ENCODE results near the gene HDAC4.

The HDAC4 gene

DNA sequence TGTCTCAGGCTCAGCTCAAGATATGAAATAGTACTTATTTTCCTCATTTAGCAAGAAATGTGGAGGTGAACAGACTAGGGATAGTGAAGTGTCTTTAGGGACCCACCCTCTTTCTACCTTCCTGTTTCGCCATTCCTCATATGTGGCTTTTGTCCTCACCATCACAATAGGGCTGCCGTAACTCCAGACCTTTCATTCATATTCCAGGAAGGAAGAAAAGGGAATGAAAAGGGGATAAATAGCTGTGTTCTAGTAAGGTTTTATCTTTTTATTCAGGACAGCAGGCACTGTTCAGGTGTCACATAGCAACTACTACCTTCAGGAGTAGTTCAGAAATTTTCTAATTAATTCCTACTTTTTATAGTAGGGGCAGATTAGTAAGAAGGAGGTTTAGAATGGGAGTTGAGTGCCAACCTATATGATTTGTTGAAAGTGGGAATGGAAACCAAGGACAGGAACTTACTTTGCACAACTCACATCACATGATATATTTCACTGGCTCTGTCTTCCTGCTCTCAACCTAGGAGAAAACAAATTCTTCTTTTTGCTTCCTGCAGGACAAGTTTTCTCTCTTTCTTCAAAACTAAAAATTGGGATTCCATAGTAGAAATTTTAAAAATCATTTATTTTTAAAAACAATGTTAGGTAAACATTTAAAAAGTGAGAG is 36.0 kb upstream of the HDAC4 start:
- no peak for TF ChIP-seq GATA2 (IDR thresholded peaks at IDR 0.05; ENCODE audit: low read depth, low read length)
- TF ChIP-seq GATA3 (IDR thresholded peaks at IDR 0.05; ENCODE audit: low read depth, low read length) = no peak

DNA sequence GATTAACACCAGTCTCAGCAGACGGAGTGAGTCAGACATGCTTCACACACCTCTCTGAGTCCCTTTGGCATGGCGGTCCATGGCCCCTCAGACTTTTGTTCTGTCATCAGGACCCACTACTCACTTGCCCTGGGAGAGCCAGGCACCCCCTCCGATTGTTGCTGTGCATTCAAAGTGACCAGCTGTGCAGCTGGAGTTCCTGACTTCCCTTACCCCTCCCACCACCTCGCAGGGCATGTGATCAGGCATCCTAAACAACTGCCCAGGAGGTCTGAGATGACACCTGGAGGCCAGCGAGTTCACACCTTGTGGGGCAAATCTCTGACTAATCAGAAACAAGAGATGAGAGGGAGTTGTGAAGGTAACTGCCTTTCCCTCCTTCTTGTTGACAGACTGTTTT is 35.3 kb upstream of the HDAC4 start:
- TF ChIP-seq GATA2 (IDR thresholded peaks at IDR 0.05; ENCODE audit: low read depth, low read length) = no peak
- no peak for TF ChIP-seq GATA3 (IDR thresholded peaks at IDR 0.05; ENCODE audit: low read depth, low read length)

DNA sequence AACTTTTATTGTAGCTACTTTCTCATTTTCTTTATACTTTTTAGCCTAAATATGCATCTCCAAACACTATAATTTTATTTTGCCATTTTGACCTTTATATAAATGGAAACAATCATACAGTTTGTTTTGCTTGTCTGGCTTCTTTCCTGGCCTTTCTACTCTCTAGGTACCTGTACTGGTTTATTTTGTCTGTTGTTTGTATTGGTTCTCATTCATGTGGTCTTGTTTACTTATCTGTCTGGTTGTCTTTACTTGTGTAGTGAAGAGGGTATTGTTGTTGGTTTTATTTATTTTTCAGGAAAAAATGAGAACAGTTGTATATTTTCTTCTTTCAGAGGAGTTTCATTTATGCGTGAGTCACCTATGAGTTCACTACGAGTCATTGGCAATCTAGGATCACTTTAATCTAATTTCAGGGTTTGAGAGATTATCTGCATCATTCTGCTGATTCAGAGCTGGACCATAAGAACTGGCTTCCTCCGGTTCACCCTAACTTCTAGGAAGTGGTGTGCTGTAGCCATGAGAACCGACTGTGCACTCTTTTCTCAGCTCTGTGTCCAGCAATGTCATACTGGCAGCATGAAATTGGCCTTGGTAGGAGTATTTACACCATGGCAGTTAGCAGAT is 33.1 kb upstream of the HDAC4 start:
- TF ChIP-seq GATA2 (IDR thresholded peaks at IDR 0.05; ENCODE audit: low read depth, low read length) = no peak
- TF ChIP-seq GATA3 (IDR thresholded peaks at IDR 0.05; ENCODE audit: low read depth, low read length) = no peak

DNA sequence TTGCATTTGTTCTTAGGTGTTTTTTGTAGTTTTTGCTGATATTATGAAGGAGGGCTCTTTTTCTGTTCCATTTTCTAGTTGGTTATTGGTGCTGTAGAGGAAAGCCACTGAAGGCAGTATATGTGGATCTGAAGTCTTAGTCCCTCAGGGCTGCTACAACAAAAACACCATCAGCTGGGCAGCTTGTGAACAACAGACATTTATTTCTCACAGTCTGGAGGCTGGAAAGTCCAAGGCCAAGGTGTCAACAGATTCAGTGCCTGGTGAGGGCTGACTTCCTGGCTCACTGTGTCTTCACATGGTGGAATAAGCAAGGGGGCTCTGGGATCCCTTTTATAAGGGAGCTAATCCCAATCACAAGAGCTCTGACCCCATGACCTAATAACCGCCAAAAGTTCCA is 31.4 kb upstream of the HDAC4 start:
- TF ChIP-seq GATA2 (IDR thresholded peaks at IDR 0.05; ENCODE audit: low read depth, low read length) = no peak
- no peak for TF ChIP-seq GATA3 (IDR thresholded peaks at IDR 0.05; ENCODE audit: low read depth, low read length)

DNA sequence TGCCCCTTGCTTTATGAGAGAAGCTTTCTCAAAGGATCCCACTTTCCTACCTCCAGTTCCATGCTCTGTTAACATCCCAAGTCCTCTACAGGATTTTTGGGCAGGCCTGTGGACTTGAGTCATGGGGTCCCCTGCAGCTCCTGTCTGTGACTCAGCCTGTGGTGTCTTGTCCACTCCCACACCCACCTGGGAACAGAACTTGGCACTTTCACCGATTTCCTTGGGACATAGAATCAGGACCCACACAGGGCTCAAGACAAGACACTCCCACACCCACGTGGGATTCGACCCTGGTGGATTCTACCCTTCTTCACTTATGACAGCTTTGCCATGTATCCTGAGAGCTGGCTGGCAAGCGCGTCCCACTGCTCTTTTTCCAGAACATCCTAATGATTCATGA is 30.7 kb upstream of the HDAC4 start:
- TF ChIP-seq GATA2 (IDR thresholded peaks at IDR 0.05; ENCODE audit: low read depth, low read length) (no peak), GATA3 (IDR thresholded peaks at IDR 0.05; ENCODE audit: low read depth, low read length) (no peak)

DNA sequence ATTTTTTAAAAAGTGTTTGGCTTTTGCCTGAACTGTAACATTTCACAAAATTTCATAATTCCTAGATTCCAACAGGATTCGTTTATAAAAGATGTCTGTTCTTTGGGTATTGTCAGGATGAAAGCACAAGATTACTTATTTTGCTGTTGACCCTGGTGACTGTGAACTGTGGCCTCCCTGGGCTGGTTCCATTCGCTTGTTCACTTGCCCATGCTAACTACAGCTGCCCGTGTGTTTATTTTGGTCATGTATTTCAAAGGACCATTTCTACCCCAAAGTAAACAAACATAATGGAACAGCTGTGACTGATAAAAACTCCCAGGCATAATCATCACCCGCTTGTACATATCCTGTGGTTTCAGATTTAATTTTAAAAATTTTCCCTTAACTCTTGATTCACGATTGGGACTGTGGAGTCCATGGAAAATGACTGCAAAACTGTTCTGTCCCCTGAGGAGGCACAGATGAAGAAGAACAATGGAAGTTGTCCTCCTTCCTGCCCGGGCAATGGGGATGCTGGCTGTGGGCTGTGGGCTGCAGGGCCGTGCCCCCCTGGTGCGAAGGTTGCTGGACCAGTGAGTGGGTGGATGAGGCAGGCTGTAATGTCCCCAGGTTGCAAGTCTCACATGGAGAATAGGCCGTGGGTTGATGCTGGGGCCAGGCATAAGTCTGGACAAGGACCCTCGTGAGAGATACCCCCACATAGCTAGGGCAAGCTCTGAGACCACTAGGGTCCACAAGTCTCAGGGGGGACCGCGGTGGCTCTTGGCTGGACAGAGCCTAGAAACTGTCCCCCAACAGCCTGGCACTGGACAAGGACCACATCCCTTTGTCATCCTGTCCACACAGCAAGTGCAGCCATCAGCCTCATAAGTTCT is 28.9 kb upstream of the HDAC4 start:
- TF ChIP-seq GATA3 (IDR thresholded peaks at IDR 0.05; ENCODE audit: low read depth, low read length) (no peak), GATA2 (IDR thresholded peaks at IDR 0.05; ENCODE audit: low read depth, low read length) (no peak)

DNA sequence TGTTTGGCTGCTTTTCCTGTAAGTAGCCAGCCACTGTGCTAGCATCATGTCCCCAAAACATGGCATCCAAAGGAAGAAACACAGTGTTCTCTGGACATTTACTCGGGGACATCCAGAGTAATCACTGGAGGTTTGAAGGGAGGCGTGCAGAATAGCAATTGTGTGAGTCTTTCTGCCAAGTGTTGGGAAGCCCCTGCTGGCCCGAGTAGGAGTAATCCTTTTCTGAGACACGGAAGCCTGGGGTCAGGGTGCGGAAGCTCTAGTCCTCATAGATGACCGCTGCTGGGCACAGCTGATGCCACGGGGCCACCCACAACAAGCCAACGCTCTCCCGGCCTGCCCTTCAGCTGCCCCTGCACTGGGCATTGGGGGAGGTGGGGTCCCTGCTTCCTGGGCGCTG is 24.8 kb upstream of the HDAC4 start:
- no peak for TF ChIP-seq GATA2 (IDR thresholded peaks at IDR 0.05; ENCODE audit: low read depth, low read length)
- no peak for TF ChIP-seq GATA3 (IDR thresholded peaks at IDR 0.05; ENCODE audit: low read depth, low read length)

DNA sequence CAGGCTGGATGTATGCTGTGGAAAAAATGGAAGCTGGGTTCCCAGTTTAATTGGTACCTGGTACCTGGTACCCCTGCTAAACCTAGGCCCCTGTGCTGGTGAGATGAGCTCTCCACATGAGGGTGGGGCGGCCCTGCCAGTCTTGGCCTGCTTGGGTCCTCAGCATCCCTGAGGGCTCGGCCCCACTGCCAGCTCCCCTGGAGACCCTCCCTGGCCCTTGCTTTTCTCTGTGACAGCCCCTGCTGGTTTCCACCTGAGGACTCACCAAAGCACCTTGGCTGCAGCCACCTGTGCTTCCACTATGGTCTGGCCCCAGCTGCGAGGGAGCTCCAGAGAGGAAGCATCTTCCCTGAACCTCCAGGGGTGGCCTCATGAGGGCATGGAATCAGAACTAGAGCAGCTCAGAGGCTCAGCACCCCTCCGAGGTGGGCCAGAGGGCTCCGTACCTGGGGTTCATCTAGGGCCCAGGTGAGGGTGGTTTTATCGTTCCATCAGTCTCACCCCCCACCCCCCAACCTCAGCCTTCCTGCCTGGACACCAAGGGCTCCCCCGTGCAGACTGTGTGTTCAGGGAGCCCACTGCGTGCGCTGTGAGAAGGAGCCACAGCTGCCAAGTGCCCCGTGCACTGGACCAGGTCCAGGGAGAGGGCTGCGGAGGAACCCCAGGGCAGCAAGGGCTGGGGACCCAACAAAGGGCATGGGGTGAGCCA is 23.7 kb upstream of the HDAC4 start:
- TF ChIP-seq GATA2 (IDR thresholded peaks at IDR 0.05; ENCODE audit: low read depth, low read length) = no peak
- TF ChIP-seq GATA3 (IDR thresholded peaks at IDR 0.05; ENCODE audit: low read depth, low read length) = no peak

DNA sequence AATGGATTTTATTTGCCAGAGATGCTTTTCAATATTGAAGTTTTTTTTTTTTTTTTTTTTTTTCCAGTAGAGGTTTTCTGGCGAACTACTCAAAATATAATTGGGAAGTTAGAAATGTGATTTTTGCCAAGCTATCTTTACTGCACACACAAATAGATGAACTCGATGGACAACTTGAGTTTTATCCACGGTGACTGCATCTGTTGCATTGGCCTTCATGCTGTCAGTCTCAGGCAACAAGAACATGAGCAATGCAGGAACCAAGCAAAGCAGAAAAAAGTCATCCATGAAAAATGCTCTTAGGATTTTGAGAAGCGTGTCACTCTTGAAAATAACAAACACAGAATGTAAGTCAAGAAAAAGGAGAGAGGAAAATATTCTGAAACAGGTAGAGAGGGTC is 22.7 kb upstream of the HDAC4 start:
- TF ChIP-seq GATA2 (IDR thresholded peaks at IDR 0.05; ENCODE audit: low read depth, low read length) (no peak), GATA3 (IDR thresholded peaks at IDR 0.05; ENCODE audit: low read depth, low read length) (no peak)

DNA sequence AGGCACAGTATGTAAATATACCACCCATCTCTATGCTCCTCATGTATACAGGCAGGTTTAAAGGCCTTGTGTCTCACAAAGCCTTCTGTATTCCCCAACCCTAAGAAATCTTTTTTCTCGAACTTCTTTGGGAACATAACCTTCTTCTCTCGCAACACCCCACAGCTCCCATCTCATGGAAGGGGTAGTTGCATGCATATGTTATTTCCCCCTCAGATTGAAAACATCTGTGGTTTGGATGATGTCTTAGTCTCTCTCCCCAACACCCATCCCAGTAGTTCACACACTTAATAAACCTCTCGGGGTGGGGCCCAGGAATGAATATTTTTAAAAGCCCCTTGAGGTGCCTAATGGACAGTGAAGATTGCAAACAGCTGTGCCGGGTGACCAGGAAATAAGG is 21.0 kb upstream of the HDAC4 start:
- TF ChIP-seq GATA2 (IDR thresholded peaks at IDR 0.05; ENCODE audit: low read depth, low read length) (no peak), GATA3 (IDR thresholded peaks at IDR 0.05; ENCODE audit: low read depth, low read length) (no peak)

DNA sequence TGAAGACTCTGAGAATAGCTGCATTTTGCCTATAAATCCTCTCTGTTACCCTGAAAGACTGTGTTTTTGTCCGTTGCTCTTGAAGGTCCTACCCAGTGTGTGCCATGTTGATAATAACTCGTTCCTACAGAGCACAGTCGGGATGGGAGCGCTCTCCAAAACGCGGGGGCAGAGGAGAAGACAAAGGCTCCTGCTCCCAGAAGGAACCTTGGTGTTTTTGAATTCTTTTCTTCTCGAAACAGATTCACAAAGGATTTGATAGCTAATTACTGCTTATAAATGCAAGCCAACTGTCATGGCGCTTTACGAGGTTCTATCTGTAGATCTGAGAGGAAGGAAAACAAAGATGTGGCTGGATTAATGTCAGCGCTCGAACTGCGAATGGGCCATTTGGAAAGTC is 19.3 kb upstream of the HDAC4 start:
- no peak for TF ChIP-seq GATA2 (IDR thresholded peaks at IDR 0.05; ENCODE audit: low read depth, low read length)
- TF ChIP-seq GATA3 (IDR thresholded peaks at IDR 0.05; ENCODE audit: low read depth, low read length) = no peak

DNA sequence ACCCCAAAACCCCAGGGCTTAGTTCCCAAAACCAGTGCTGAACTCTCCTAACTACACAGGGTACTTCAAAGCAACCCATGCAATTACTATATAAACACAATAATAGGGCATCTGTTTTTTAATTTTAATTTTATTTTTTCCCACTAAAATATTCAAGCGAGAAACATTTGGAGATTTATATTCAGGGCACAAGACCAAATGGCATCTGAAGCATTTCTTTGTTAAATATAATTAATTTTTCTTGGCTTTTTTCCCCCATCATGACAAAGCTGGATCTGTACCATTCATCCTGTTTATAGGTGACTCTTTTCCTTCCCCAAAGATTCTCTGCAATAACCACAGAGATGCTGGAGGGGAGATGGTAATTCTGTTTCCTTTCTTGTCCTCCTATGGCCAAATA is 18.1 kb upstream of the HDAC4 start:
- no peak for TF ChIP-seq GATA3 (IDR thresholded peaks at IDR 0.05; ENCODE audit: low read depth, low read length)
- no peak for TF ChIP-seq GATA2 (IDR thresholded peaks at IDR 0.05; ENCODE audit: low read depth, low read length)

DNA sequence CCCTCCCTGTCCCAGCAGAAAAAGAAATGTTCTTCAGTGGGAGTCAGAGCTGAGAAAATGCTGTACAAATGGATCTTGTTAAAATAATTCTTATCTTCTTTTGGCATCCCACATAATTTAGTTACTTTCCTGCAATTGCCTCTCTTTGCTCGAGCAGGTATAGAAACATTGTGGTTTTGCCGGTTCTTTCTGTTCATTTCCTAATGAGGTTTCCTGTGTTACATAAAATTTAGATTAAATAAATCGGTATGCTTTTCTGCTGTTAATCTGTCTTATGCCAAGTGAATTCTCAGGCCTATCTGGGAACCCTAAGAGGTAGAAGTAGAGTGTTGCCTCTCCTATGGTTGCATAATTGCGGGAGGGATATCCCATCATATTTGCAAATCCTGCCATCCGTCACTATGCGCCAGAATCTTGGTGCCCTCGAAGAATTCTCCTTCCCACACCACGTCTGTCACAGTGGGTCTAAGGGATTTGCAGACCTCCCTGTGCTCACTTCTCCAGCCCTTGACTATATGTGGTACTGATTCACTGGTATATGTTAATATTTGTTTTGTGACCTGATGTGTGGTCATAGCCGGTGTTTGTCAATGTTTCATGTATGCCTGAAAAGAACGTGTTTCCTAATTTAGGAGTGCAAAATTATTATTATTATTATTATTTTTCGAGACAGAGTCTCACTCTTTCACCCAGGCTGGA is 12.2 kb upstream of the HDAC4 start:
- no peak for TF ChIP-seq GATA3 (IDR thresholded peaks at IDR 0.05; ENCODE audit: low read depth, low read length)
- TF ChIP-seq GATA2 (IDR thresholded peaks at IDR 0.05; ENCODE audit: low read depth, low read length) = no peak

Data from SH-SY5Y (cell line).